Epidermal melanocyte (primary cell): ENCODE data around the gene HEXIM2.

Experiments
- DNase-seq: peaks from one replicate; pipeline ENCODE4 v3.0.0; 2011; ENCODE audit warnings: low spot score; ENCODE audit not compliant: insufficient read length

HEXIM2 gene

GRCh38 chr17:45143767-45144198, 17.9 kb upstream of the HEXIM2 start:
- DNase-seq, result peak; percentile 78

- DNase-seq, result no peak
These were observed 17.3 kb upstream of the HEXIM2 start for GRCh38 chr17:45144199-45145034.

- DNase-seq, result no peak
These were observed 16.7 kb upstream of the HEXIM2 start for GRCh38 chr17:45145035-45145389.

DNA sequence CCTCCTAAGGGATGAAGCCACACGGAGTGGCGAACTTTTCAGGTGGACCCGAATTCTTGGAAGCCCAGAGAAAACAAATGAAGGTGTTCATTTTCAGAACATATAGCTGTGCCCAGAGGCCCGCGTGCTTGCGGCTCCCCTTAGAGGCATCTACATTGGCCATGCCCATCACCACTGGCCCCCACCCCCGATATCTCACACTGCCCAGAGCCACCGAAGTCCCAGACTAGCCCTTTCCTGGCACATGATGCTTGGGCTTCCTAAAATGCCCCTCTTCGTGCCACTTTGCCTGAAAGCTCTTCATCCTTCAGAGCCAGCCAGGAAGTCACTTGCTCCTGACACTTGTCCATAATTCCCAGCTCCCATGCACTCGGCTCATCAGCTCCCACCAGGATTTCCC, 15.5 kb upstream of the HEXIM2 start:
- DNase-seq, result no peak

- no peak for DNase-seq
These were observed 15.1 kb upstream of the HEXIM2 start for GRCh38 chr17:45146592-45146889.

DNA sequence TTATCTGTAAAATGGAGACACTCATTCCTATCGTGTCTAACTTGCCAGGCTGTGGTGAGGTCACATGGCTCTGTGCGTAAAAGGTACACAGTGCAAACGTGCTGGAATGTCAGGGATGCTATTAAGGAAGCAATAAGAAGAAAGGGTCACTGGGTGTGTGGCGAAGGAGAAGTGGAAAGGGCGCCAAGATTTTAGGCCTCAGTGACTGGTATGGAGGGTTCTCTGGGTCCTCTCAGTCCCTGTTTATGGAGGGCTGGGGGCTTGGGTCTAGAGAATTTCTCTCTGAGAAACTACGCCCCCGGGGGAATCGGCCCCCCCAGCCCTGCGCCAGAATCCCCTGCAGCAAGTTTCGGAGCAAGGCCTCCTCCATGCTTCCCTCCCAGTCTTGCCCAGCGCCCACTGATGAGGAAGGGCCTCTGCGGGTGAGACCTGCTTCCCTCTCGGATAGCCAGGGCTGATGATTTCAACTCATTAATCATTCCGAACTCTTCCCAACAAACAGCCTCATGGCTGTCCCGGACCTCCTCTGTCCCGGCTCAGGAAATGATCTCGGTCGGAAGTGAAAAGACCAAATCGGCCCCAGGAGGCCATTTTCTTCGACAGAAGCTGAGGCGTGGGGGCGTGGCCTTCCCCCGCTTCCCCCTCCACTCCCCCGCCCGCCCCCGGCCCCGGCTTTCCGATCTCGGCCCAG, 14.6 kb upstream of the HEXIM2 start:
- DNase-seq, result no peak

GRCh38 chr17:45147581-45148182, 14.0 kb upstream of the HEXIM2 start:
- no peak for DNase-seq

DNA sequence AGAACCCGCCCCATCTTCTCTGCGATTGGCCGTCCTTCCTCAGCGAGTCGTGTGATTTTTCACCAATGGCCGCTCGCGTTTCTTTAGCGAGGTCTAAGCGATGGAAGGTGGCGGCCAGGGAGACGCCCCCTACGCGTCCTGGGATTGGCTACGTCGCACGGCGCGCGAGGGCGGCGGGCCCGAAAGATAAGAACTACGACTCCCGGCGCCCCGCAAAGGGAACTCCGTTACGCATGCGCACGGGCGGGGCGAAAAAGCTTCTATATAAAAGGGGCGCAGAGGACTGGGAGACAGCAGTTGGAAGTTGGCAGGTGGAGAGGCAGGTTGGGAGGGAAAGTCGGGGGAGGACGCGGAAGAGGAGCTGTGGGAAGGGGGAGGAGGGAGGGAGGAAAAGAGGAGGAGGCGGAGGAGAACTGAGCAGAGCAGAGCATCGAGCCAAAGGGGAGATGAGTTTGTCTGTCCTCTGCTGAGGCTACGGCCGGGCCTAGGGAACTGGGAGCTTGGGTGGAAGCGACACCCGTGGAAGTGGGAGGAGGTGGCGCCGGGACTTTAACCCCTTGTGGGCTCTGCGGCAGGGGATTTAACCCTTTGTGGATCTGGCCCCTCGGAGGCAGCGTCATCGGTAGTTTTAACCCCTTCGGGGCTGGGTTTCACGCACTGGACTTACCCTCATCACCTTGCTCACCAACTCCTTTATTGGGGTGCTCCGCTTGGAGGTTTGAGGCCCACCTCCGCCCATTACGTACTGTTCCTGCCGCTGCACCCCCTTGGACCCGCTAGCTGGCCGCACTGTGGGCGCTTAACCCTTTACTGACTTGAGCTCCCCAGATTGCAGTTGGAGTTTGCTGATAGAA, 13.3 kb upstream of the HEXIM2 start, which contains the start of gene HEXIM1:
Gene HEXIM1, plus strand, starts transcription at position 293 of the 854 bp plus-strand sequence. CDS start 716 bp downstream, outside the sequence.
- peak; percentile 95 for DNase-seq

GRCh38 chr17:45149037-45149668, 12.5 kb upstream of the HEXIM2 start:
- peak; percentile 54 for DNase-seq

DNA sequence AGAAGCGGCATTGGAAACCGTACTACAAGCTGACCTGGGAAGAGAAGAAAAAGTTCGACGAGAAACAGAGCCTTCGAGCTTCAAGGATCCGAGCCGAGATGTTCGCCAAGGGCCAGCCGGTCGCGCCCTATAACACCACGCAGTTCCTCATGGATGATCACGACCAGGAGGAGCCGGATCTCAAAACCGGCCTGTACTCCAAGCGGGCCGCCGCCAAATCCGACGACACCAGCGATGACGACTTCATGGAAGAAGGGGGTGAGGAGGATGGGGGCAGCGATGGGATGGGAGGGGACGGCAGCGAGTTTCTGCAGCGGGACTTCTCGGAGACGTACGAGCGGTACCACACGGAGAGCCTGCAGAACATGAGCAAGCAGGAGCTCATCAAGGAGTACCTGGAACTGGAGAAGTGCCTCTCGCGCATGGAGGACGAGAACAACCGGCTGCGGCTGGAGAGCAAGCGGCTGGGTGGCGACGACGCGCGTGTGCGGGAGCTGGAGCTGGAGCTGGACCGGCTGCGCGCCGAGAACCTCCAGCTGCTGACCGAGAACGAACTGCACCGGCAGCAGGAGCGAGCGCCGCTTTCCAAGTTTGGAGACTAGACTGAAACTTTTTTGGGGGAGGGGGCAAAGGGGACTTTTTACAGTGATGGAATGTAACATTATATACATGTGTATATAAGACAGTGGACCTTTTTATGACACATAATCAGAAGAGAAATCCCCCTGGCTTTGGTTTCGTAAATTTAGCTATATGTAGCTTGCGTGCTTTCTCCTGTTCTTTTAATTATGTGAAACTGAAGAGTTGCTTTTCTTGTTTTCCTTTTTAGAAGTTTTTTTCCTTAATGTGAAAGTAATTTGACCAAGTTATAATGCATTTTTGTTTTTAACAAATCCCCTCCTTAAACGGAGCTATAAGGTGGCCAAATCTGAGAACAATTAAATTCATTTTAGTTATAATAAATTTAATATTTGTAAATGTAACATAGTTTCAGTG, 11.7 kb upstream of the HEXIM2 start:
- DNase-seq, result no peak

GRCh38 chr17:45150911-45151809, 10.5 kb upstream of the HEXIM2 start:
- DNase-seq, result no peak

DNA sequence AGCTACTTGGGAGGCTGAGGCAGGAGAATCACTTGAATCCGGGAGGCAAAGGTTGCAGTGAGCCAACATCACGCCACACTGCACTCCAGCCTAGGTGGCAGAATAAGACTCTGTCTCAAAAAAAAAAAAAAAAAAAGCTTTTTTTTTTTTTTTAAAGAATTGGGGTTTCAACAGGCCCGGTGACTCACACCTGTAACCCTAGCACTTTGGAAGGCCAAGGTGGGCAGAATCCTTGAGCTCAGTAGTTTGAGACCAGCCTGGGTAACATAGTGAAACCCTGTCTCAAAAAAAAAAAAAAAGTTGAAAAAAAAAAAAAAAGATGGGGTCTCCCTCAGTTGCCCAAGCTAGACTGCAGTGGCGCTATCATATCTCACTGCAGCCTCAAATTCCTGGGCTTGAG, 6.6 kb upstream of the HEXIM2 start:
- DNase-seq, result no peak

GRCh38 chr17:45155483-45155882, 6.2 kb upstream of the HEXIM2 start:
- no peak for DNase-seq

- no peak for DNase-seq
These were observed 5.4 kb upstream of the HEXIM2 start for GRCh38 chr17:45156242-45156641.

DNA sequence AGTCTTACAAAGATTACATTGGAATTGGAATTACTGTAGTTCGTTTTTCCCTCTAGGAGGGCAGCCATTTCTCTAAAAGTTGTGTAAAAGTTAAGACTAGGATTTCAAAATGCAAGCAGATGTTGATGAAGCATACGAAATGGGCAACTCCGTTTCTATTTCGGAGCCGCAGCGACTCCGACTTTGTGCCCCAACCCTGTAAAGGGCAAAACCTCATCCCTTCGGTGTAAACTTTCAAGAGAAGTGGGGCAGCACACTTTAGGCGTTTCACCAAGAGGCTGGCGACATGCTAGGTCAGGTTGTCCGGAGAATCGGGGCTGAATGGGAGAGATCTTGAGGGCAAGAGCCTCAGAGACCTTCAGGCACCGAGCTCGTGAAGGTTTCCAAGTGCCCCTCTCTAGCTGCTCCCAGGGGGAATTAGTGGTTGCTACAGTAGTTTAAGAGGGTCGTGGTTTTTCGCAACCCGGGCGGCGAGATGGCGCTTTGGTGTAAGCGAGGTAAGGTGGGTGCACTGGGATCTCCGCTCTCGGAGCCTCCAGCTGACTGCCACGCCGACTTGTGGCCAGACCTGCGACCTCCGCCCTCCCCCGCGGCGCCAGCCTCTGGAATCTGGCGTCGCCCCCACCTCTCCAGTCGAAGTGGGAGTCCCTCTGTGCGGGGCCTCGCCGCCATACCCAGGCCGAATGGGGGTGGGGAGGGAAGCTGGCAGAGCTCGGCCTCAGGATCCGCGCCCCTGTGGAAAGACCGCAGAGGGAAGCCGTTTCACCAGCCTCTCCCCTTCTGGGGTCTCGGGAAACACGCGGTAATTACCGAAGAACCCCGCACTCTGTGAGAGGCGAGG, 1.0 kb upstream of the HEXIM2 start:
- no peak for DNase-seq

DNA sequence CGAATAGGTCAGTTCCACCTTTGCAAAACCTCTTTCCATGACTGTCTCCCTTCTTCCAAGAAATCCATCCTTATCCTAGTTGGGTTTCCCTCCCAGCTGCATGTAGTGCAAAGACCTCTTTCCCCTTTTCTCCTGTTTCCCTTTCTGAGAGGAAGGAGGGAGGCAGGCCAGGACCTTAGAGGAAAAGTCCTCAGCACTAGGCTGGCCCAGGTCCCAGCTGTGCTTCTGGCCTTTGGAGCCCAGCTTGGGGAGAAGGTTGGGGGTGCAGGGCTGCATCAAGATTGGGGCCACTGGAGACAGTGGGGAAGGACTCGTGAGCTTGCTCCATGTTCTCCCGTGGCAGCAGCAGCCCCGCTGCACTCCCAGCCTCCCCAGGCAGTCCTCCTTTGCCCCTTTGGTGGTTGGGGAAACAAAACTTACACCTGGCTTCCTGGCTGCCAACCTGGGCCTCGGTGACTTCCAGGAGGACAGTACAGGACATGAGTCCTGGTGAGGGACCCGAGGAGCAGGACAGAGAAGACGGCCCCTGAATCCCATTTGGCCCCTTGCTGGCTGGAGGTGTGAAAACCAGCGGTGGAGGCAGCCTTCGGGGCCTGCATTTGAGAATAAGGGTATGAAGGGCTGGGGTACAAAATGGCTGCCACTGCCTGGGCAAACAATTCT, 481 bp downstream of the HEXIM2 start:
- DNase-seq, result no peak

DNA sequence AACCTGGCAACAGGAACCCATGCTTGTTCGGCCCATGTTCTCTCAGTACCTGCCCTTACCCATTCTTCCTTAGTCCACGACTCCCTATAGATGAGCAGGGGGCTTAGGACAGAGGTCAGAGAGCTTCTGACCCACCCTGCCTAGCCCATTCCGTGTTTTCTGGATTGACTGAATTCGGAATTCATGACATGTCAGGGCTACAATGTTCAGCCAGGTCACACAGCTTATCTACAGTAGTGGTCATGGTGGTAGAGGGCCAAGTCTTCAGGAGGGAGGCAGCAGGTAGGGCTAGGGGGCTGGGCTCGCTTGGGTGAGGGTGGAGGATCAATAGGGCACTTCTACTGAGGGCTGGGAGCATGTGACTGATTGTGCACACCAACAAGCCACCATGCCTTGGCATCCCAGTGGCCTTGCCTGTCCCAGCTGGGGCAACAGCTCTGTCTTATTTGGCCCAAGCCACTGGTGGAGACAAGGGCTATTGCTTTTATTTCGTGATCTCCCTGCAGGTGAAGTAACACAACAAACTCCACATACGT, 3.1 kb downstream of the HEXIM2 start:
- DNase-seq, result no peak
